GM21576 (cell line): ENCODE results near the gene GNPDA2.
A peak's percentile ranks its signal among the peaks of the same experiment; 100 is the strongest.

Source experiments
- ATAC-seq: cut with Tn5 transposase; IDR thresholded peaks from one replicate; pipeline ENCODE4 v1.9.1; 2021; ENCODE audit warnings: mild to moderate bottlenecking, moderate library complexity; ENCODE audit not compliant: unreplicated experiment

Gene GNPDA2

DNA sequence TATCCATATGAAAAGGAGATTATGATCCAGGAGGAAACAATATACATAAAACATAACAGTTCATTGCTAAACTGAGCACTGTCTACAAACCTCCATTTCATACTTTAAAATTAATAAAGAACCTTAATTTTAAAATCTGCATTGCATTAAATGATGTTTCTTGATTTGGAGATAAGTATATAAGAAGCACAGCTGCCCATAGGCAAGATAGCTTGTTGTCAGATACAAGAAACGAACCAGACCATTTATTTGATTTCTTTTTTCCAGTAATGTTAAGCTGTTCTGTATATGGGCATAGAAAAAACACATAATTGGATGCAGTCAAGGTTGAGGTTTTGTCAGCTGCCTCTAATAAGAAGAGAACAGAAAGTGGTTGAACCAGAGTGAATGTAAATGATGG lies 41.7 kb downstream of the GNPDA2 start:
- no peak for ATAC-seq

DNA sequence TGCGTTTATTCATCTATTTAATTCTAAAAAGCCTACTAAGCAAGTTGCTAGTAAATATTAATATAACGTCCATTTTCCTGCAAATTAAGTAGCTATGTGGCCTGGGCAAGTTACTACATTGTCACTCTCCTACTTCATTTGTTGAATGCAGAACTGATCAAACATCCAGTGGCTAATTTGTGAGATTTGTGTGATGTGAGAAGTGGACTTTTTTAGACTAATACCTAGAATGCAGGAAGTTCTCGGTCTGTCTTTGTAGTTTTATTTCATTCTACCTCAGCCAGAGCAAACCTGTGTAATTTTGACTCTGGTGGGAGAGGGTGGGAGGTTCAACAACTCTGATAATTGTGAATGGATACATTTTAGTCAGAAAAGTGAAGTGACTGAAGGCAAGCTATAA lies 47.3 kb downstream of the GNPDA2 start:
- no peak for ATAC-seq

DNA sequence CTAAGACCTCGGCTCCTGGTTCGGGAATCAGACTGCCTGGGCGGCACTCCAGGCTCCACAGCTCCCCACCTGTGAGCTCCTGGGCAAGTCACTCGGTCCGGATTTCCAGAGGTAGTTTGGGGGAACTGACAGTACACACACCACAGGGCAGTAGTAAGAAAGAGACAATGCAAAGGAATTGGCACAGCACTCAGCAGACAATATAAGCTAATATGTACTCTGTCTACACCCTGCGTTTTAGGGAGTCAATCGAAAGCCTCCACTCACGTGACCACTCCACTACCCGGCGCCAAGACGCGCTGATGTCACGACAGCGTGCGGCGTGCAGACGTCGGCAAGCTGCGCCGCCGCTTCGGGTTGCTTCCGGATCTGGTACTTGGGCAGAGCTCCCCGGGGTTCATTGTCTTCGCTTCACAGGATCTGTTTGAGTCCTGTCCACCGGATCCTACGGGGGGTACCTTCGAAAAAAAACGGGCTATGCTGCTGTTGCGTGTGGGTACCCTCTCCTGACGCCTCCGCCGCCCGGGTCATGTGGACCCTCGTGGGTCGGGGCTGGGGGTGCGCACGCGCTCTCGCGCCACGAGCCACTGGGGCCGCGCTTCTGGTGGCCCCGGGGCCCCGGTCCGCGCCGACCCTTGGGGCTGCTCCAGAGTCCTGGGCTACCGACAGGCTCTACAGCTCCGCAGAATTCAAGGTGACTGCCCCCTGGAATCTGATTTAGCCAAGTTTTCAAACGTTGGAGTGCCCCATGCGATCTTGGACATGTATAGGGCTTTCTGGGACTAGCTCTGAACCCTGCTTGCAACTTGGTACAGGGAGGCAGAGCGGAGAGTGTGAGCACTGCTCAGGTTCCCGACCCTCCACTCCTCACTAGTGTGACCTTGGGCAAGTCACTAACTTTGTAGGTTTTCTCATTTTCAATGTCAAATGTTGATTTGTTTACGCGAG lies 48.0 kb downstream of the GNPDA2 start, which contains the start of gene GUF1:
Gene GUF1 (plus strand): TSS at position 327 of the 948 bp plus-strand sequence. CDS start 203 bp downstream, at position 530.
- peak; percentile 97 for ATAC-seq

DNA sequence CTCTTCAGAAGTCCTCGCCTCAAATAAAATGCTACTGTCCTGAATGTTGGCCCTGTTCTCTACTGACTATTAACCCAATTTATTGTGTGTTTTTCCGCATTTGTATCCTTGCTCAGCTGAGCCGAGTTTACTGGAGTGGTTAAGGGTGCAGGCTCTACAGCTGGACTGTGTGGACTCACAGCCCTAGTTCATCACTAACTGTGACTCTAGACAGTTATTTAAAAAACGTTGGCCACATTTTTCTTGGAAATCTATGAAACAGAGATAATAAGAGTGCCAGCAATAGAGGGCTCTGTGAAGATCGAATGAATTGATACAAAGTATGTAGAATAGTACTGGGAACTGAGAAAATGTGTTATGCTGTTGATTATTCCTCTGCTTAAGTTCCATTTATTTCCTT lies 51.0 kb downstream of the GNPDA2 start:
- ATAC-seq: no peak

DNA sequence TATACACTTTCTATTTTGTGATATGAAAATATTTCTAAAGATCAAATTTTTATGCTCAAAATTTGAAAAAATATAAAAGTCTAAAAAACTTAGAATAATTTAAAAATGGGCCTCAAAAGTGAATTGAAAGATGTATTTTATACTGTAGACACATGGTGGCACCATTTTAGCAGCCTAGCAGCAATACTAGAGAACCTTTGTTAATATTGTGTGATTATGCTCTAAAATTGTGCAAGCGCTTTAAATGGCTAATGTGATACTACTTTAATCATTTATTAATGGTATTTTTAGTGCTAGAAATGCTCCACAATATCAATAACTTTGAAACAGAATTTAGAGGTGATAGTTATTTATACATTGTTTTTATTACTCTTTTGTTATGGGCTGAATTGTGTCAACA lies 51.9 kb downstream of the GNPDA2 start:
- no peak for ATAC-seq

DNA sequence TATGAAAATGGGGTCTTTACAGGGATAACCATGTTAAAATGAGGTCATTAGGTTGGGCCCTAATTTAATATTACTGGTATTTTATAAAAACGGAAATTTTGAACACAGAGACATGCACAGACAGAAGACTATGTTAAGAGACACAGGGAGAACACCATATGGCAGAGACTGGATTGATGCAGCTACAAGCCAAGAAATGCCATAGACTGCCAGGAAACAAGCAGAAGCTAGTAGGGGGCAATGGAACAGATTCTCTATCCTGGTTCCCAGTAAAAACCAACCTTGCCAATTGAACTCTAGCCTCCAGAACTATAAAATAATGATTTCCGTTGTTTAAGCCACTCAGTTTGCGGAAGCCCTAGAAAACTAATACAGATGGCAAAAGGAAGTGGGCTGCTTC lies 54.7 kb downstream of the GNPDA2 start:
- ATAC-seq: no peak

DNA sequence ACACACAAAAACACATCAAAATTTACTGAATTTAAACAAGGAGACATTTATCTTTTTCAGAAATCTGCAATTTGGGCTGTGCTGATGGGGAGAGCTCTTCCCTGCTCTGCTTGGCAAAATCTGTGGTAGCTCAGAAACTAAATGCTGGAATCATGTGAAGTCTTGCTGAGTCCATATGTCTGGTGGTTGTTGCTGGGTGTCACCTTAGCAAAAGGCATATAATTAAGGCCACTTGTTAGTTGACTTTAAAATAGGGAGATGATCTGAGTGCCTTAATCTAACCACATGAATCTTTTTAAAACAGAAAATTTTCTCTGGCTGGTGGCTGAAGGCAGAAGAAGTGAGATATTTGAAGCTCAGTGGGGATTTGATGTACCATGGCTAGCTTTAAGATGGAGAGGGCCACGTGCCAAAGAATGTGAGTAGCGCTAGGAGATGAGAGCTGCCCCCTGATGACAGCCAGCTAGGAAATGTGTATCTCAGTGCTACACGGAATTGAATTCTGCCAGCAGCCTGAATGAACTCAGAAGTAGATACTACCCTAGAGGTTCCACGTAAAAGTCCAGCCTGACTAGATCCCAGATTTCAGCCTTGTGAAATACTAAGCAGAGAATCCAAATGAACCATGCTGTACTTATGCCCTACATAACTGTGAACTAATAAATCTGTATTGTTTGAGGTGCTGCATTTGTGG lies 55.7 kb downstream of the GNPDA2 start:
- no peak for ATAC-seq

DNA sequence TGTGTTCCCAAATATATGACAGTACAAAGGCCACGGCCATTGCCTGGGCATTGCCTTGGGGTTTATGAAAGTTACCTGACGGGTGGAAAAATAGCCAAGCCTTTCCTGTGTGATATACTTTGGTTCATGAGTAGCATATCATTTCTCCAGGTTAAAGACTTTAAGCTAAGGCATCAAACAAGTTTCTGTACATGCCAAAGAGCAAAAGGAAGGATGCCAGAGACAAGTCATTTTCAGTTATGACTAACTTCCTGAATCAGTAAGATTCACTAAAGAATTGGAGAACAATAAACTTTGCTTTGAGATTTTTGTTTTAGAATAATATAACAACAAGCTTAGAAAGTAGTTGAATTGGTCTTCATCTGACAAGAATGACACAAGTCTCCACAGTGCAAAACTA lies 57.8 kb downstream of the GNPDA2 start:
- ATAC-seq: no peak

DNA sequence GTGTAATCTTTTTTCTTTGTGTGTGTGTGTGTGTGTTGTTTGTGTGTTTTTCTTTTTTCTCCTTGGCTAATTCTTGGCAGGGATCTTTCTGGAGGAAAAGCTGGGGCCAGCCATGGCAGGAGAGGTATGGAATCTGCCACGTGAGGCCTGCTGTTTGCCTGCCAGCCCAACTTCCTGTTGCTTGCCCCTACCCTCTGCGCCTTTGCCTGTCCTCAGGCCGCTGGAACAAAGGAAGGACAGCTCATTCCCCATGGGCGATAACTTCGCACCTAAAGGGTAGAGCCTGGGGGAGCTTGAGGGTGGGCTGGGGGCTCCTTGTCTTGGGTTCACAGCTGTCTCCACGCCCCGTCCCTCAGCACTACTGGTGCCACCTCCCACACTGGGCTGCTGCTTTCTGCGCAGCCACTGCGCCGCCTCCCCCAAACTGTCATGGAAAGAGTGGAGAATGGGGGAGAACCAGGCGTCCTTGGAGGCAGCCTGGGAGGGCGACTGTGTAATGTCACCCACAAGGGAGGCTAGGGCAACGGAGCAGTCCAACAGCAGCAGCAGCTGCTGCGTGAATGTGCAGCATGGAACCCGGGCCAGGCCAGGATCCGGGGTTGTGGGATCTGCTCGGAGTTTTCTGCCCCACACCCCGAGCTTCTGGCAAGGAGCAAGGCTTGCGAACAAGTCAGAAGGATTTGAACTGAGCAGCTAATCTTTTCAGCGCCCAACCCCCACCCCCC lies 62.7 kb downstream of the GNPDA2 start:
- ATAC-seq: no peak

DNA sequence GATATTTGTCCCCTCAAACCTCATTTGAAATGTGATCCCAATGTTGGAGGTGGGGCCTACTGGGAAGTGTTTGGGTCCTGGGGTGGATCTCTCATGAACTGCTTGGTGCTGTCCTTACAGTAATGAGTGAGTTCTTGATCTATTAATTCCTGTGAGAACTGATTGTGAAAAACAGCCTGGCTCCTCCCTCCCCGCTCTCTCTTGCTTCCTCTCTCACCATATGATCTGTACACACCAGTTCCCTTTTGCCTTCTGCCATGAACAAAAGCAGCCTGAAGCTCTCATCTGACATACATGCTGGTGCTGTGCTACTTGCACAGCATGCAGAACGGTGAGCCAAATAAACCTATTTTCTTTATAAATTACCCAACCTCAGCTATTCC lies 63.7 kb downstream of the GNPDA2 start:
- ATAC-seq: no peak

DNA sequence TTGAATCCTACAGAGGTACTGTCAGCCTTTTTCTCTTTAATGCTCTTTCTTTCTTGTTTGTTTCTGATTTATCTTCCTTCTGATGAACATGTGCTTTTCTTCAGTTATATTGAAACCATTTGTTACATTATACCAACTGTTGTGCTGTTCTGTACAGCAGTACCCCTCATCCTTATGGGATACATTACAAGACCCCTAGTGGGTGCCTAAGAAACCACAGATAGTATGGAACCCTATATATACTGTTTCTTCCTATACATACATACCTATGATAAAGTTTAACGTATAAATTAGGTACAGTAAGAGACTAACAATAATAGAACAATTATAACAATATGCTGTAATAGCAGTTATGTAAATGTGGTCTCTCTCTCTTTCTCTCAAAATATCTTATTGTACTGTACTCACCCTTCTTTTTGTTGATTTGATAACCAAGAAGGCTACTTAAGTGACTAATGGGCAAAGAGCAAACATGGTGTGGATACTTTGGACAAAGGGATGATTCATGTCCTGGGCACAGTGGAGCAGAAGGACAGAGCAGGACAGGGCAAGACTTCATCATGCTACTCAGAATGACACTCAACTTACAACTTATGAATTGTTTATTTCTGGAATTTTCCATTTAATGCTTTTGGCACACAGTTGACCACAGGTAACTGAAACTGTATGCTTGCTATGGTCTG lies 64.3 kb downstream of the GNPDA2 start:
- ATAC-seq: no peak

DNA sequence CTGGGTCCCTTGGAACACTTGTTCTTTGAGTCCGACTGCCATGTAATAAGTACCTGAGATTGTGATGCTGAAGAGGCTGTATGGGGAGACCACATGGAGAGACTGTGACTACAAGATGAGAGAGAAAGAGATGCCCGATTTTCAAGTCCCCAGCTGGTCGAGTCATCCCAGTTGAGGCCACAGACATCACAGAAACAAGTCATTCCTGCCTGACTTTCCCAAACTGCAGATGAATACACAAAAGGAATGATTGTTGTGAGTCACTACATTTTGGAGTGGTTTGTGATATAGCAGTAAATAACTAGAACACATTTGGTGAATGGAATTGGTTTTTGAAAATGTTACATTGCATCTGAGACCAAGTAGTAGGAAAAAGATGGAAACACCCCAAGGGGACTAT lies 66.0 kb downstream of the GNPDA2 start:
- no peak for ATAC-seq

DNA sequence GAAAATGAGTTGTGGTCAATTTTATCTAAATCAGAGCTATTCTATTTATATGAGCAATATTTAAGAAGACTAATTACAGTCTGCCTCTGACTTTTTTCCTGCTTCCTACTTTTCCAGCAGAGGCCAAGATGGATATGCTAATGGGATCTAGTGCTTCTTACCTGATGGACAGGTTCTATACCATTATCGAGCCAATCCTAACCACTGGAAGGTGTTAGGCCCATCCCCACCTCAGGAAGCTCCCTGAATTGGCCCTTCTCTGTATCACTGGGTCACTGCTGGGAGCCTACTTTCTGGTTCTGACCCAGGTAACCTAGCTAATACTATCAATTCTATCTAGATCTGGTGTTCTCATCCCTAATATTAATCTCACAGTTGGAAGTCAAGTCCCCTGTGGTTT lies 74.4 kb downstream of the GNPDA2 start:
- ATAC-seq: no peak
